ENCODE results near the gene ZNF566. TPM values are rescaled to one million over a fixed set of nuclear protein-coding genes. Genes with fewer than 3 reads are reported as not detected.

The ZNF566 gene
- total RNA-seq, 1 donor from 2014 or later: 29.5 TPM

DNA sequence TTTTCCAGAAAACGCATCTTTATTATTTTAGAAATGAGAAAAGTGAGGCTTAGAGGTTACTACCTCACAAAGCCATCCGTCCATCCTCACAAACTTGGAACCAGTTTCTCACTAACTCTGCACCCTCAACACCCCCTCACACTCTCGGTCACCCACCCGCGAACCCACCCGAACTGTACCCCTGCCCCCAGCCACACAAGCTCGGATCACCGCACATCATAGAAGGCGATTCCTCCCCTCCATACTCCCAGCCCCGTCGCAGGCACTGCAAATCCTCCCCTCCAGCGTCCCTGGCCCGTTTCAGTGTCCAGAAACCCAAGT, 38.5 kb upstream of the ZNF566 start:
- Histone ChIP-seq H3K4me2 (peak overlapping the region; percentile 92), H4K20me1 (ENCODE audit: low read depth) (no peaks in the 10 kb centered on the region), H3K9me3 (ENCODE audit: low read depth) (peaks cover 21% of the 10 kb centered on the region), H3K27me3 (no peaks in the 10 kb centered on the region), H3F3A (ENCODE audit: low read depth) (no peaks in the 10 kb centered on the region), H3K79me2 (ENCODE audit: low read depth) (peaks cover 69% of the 10 kb centered on the region), H3K36me3 (peaks cover 22% of the 10 kb centered on the region), H3K4me3 (peak overlapping the region; percentile 92), H3K27ac (peak overlapping the region; percentile 57), H3K9ac (peak overlapping the region; percentile 95), H3K4me1 (peaks cover 7% of the 10 kb centered on the region), H2AFZ (replicated peaks) (peak overlapping the region; percentile 99)
- H3K4me1 Mint-ChIP-seq: peaks cover 10% of the 10 kb centered on the region
- H3K27me3 Mint-ChIP-seq (ENCODE audit: insufficient read depth, low read depth): peaks cover 3% of the 10 kb centered on the region
- peaks cover 52% of the 10 kb centered on the region for H3K36me3 Mint-ChIP-seq
- H3K9me3 Mint-ChIP-seq: peaks cover 62% of the 10 kb centered on the region
- peak overlapping the region; percentile 100 for H3K4me3 Mint-ChIP-seq
- DNase-seq (ENCODE audit: low spot score): no peak
- TF ChIP-seq EZH2phosphoT487 (IDR thresholded peaks at IDR 0.05) (no peak), EZH2 (IDR thresholded peaks at IDR 0.05) (no peak), CTCF (IDR thresholded peaks at IDR 0.05) (no peak)
- peak overlapping the region; percentile 100 for H3K27ac Mint-ChIP-seq

GRCh38 chr19:36527341-36527740, 38.0 kb upstream of the ZNF566 start:
- peaks cover 21% of the 10 kb centered on the region for H3K9me3 ChIP-seq (ENCODE audit: low read depth)
- peak overlapping the region; percentile 100 for H3K27ac Mint-ChIP-seq
- H3K4me3 Mint-ChIP-seq: peak overlapping the region; percentile 100
- peaks cover 7% of the 10 kb centered on the region for H3K4me1 ChIP-seq
- peak overlapping the region; percentile 99 for H2AFZ ChIP-seq (replicated peaks)
- H3F3A ChIP-seq (ENCODE audit: low read depth): no peaks in the 10 kb centered on the region
- TF ChIP-seq EZH2phosphoT487 (IDR thresholded peaks at IDR 0.05): no peak
- no peak for TF ChIP-seq CTCF (IDR thresholded peaks at IDR 0.05)
- no peak for TF ChIP-seq EZH2 (IDR thresholded peaks at IDR 0.05)
- H4K20me1 ChIP-seq (ENCODE audit: low read depth): no peaks in the 10 kb centered on the region
- H3K79me2 ChIP-seq (ENCODE audit: low read depth): peaks cover 74% of the 10 kb centered on the region
- H3K9ac ChIP-seq: peak overlapping the region; percentile 95
- H3K27me3 Mint-ChIP-seq (ENCODE audit: insufficient read depth, low read depth): peaks cover 3% of the 10 kb centered on the region
- H3K36me3 ChIP-seq: peaks cover 27% of the 10 kb centered on the region
- peaks cover 10% of the 10 kb centered on the region for H3K4me1 Mint-ChIP-seq
- H3K4me3 ChIP-seq: peak overlapping the region; percentile 92
- no peaks in the 10 kb centered on the region for H3K27me3 ChIP-seq
- peak overlapping the region; percentile 57 for H3K27ac ChIP-seq
- peaks cover 63% of the 10 kb centered on the region for H3K9me3 Mint-ChIP-seq
- peaks cover 55% of the 10 kb centered on the region for H3K36me3 Mint-ChIP-seq
- peak overlapping the region; percentile 92 for H3K4me2 ChIP-seq
- DNase-seq (ENCODE audit: low spot score): peak; percentile 13

DNA sequence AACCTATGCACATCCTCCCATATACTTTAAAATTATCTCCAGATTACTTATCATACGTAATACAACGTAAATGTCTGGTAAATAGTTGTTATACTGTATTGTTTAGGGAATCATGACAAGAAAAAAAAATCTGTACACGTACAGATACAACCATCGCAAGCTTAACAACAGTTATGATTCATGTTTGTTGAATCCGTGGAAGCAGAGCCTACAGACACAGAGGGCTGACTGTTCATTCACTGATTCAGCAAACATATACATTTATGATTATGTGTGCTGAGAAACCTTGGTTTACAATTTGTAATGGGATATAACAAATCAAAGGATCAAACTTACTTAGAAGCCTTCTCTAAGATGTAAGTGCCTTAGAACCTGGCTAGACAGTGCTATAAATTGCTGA, 37.2 kb upstream of the ZNF566 start:
- Mint-ChIP-seq H3K4me1 (peaks cover 10% of the 10 kb centered on the region), H3K27me3 (ENCODE audit: insufficient read depth, low read depth) (peaks cover 3% of the 10 kb centered on the region), H3K9me3 (peaks cover 63% of the 10 kb centered on the region), H3K4me3 (peak overlapping the region; percentile 100), H3K36me3 (peaks cover 57% of the 10 kb centered on the region), H3K27ac (no peak overlapping the region)
- Histone ChIP-seq H3K36me3 (peaks cover 27% of the 10 kb centered on the region), H2AFZ (replicated peaks) (no peak overlapping the region), H3K4me3 (peak overlapping the region; percentile 92), H3K4me1 (peaks cover 7% of the 10 kb centered on the region), H3K9ac (no peak overlapping the region), H3K79me2 (ENCODE audit: low read depth) (peaks cover 81% of the 10 kb centered on the region), H4K20me1 (ENCODE audit: low read depth) (no peaks in the 10 kb centered on the region), H3K9me3 (ENCODE audit: low read depth) (peaks cover 21% of the 10 kb centered on the region), H3K4me2 (peak overlapping the region; percentile 92), H3K27ac (no peak overlapping the region), H3F3A (ENCODE audit: low read depth) (no peaks in the 10 kb centered on the region), H3K27me3 (no peaks in the 10 kb centered on the region)
- TF ChIP-seq EZH2phosphoT487 (IDR thresholded peaks at IDR 0.05) (no peak), CTCF (IDR thresholded peaks at IDR 0.05) (no peak), EZH2 (IDR thresholded peaks at IDR 0.05) (no peak)
- DNase-seq (ENCODE audit: low spot score): no peak

Data from neural progenitor cell (in vitro differentiated cells).